MM.1S (cell line): ENCODE results near the gene PGF.

Source experiments
- DNase-seq: peaks from one replicate; pipeline ENCODE4 v3.0.0-alpha.2; 2015
- H2AFZ ChIP-seq: fragments of 300-600 bp; sonication (generic); 2 replicates; pipeline ENCODE4 v1.6.0; 2016; ENCODE audit warnings: antibody characterized with exemption, low read length
- H3F3A ChIP-seq: fragments of 300-600 bp; sonication (generic); 2 replicates; pipeline ENCODE4 v1.6.1; 2016; ENCODE audit warnings: mild to moderate bottlenecking, antibody characterized with exemption, low read length, moderate library complexity, mixed read lengths; ENCODE audit not compliant: insufficient read depth
- H3K27ac ChIP-seq: fragments of 300-600 bp; sonication (generic); 2 replicates; pipeline ENCODE4 v1.5.1; 2016; ENCODE audit warnings: mild to moderate bottlenecking, low read length
- H3K27me3 ChIP-seq: fragments of 300-600 bp; sonication (generic); replicated peaks from 2 replicates; pipeline ENCODE4 v1.6.0; 2016; ENCODE audit warnings: low read length; ENCODE audit not compliant: insufficient read depth
- H3K36me3 ChIP-seq: fragments of 300-600 bp; sonication (generic); replicated peaks from 2 replicates; pipeline ENCODE4 v1.6.1; 2016; ENCODE audit warnings: mild to moderate bottlenecking, low read length, mixed read lengths; ENCODE audit not compliant: insufficient read depth
- H3K4me1 ChIP-seq: fragments of 300-600 bp; sonication (generic); 2 replicates; pipeline ENCODE4 v1.6.1; 2016; ENCODE audit warnings: low read length, mixed read lengths
- H3K4me2 ChIP-seq: fragments of 300-600 bp; sonication (generic); 2 replicates; pipeline ENCODE4 v1.6.0; 2016; ENCODE audit warnings: low read depth, low read length
- H3K4me3 ChIP-seq: fragments of 300-600 bp; sonication (generic); 2 replicates; pipeline ENCODE4 v1.5.1; 2016; ENCODE audit warnings: low read length, mixed read lengths
- H3K79me2 ChIP-seq: fragments of 300-600 bp; sonication (generic); 2 replicates; pipeline ENCODE4 v1.6.1; 2016; ENCODE audit warnings: mixed run types, low read length, mixed read lengths
- H3K9ac ChIP-seq: fragments of 300-600 bp; sonication (generic); 2 replicates; pipeline ENCODE4 v1.6.1; 2016; ENCODE audit warnings: low read length, mixed read lengths
- H3K9me2 ChIP-seq: fragments of 300-600 bp; sonication (generic); replicated peaks from 2 replicates; pipeline ENCODE4 v1.6.1; 2016; ENCODE audit warnings: mild to moderate bottlenecking, low read length, mixed read lengths; ENCODE audit not compliant: insufficient read depth
- H3K9me3 ChIP-seq: fragments of 300-600 bp; sonication (generic); replicated peaks from 2 replicates; pipeline ENCODE4 v1.6.1; 2016; ENCODE audit warnings: mild to moderate bottlenecking, low read length, mixed read lengths; ENCODE audit not compliant: insufficient read depth
- H4K20me1 ChIP-seq: fragments of 300-600 bp; sonication (generic); 2 replicates; pipeline ENCODE4 v1.6.1; 2016; ENCODE audit warnings: mild to moderate bottlenecking, low read length, moderate library complexity, mixed read lengths; ENCODE audit not compliant: insufficient read depth
- EZH2 ChIP-seq: fragments of 300-600 bp; sonication (generic); optimal IDR thresholded peaks from 2 replicates; pipeline ENCODE3; 2017; ENCODE audit warnings: low read depth, mild to moderate bottlenecking, antibody characterized with exemption, low read length, mixed read lengths
- EZH2phosphoT487 ChIP-seq: fragments of 300-600 bp; sonication (generic); IDR thresholded peaks from 2 replicates; pipeline ENCODE4 v1.6.1; 2018; ENCODE audit warnings: antibody characterized with exemption, low read length
- TF ChIP-seq, protein P1 (sequence below): fragments of 300-600 bp; sonication (generic); IDR thresholded peaks from 2 replicates; pipeline ENCODE4 v1.5.1; 2016; ENCODE audit warnings: antibody characterized with exemption, low read length, mixed read lengths

PGF gene

GRCh38 chr14:74891870-74892269 is 63.5 kb downstream of the PGF start:
- H3K4me1 ChIP-seq, result peaks cover 33% of the 10 kb centered on the region
- H3K9me2 ChIP-seq, result no peaks in the 10 kb centered on the region
- no peak overlapping the region for H3K9ac ChIP-seq
- TF ChIP-seq, protein P1, sequence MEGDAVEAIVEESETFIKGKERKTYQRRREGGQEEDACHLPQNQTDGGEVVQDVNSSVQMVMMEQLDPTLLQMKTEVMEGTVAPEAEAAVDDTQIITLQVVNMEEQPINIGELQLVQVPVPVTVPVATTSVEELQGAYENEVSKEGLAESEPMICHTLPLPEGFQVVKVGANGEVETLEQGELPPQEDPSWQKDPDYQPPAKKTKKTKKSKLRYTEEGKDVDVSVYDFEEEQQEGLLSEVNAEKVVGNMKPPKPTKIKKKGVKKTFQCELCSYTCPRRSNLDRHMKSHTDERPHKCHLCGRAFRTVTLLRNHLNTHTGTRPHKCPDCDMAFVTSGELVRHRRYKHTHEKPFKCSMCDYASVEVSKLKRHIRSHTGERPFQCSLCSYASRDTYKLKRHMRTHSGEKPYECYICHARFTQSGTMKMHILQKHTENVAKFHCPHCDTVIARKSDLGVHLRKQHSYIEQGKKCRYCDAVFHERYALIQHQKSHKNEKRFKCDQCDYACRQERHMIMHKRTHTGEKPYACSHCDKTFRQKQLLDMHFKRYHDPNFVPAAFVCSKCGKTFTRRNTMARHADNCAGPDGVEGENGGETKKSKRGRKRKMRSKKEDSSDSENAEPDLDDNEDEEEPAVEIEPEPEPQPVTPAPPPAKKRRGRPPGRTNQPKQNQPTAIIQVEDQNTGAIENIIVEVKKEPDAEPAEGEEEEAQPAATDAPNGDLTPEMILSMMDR, result no peak
- TF ChIP-seq EZH2, result no peak
- no peak for TF ChIP-seq EZH2phosphoT487
- no peak overlapping the region for H3K4me2 ChIP-seq
- H2AFZ ChIP-seq, result no peak overlapping the region
- no peak overlapping the region for H3K4me3 ChIP-seq
- no peak overlapping the region for H3K27ac ChIP-seq
- no peaks in the 10 kb centered on the region for H3K27me3 ChIP-seq
- no peaks in the 10 kb centered on the region for H3K9me3 ChIP-seq
- DNase-seq, result no peak
- H3K36me3 ChIP-seq, result 0 out of 2 replicates have a peak, but pooled peaks cover 3% of the 10 kb centered on the region
- H4K20me1 ChIP-seq, result 0 out of 2 replicates have a peak, but pooled peaks cover 3% of the 10 kb centered on the region
- peaks cover 27% of the 10 kb centered on the region for H3F3A ChIP-seq
- H3K79me2 ChIP-seq, result peaks cover 24% of the 10 kb centered on the region
